LNCAP (cell line): ENCODE results near the gene TAF11L11.
"Not testable (repeated sequence)": the region's sequence is repeated elsewhere in the genome, so short reads cannot be mapped to it uniquely, and the experiment has no call there.

ENCODE experiments used
- TF ChIP-seq, protein P1 (sequence below): fragments of 450-650 bp; IDR thresholded peaks from 2 replicates; pipeline ENCODE4 v1.5.1; 2017; ENCODE audit warnings: mild to moderate bottlenecking

The TAF11L11 gene

GRCh38 chr5:17603880-17604279 is at the start of gene TAF11L11:
TSS of gene TAF11L11 (plus strand) at chr5:17604183.
- TF ChIP-seq, protein P1, sequence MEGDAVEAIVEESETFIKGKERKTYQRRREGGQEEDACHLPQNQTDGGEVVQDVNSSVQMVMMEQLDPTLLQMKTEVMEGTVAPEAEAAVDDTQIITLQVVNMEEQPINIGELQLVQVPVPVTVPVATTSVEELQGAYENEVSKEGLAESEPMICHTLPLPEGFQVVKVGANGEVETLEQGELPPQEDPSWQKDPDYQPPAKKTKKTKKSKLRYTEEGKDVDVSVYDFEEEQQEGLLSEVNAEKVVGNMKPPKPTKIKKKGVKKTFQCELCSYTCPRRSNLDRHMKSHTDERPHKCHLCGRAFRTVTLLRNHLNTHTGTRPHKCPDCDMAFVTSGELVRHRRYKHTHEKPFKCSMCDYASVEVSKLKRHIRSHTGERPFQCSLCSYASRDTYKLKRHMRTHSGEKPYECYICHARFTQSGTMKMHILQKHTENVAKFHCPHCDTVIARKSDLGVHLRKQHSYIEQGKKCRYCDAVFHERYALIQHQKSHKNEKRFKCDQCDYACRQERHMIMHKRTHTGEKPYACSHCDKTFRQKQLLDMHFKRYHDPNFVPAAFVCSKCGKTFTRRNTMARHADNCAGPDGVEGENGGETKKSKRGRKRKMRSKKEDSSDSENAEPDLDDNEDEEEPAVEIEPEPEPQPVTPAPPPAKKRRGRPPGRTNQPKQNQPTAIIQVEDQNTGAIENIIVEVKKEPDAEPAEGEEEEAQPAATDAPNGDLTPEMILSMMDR = not testable (repeated sequence)

DNA sequence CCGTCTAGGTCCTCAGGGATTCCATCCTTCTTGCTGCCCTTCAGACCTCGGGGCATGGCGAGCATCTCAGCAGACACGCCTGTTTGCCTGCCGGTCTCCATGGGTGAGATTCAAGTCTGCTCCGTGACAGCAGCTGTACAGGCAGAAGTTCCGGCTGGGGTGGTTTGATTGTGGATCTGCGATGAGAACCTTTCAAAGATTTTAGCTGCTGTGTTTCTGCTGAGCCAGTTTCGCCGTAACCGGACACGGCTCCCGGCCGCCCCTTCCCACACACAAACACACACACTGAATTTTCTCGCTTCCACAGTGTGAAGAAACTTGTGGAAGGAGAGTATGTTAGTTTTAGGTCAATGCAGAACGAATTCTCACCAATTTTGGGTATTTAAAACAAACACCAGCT is 18.3 kb upstream of the TAF11L11 start, which contains the start of gene TAF11L7:
TSS of gene TAF11L7 (minus strand) at position 101 of the 400 bp plus-strand sequence.
- TF ChIP-seq, protein P1 = not testable (repeated sequence)

- TF ChIP-seq, protein P1 = not testable (repeated sequence)
Measured at GRCh38 chr5:17590860-17591259, 13.1 kb upstream of the TAF11L11 start, which contains the start of gene TAF11L8. TSS of gene TAF11L8 (minus strand) at chr5:17590960.

DNA sequence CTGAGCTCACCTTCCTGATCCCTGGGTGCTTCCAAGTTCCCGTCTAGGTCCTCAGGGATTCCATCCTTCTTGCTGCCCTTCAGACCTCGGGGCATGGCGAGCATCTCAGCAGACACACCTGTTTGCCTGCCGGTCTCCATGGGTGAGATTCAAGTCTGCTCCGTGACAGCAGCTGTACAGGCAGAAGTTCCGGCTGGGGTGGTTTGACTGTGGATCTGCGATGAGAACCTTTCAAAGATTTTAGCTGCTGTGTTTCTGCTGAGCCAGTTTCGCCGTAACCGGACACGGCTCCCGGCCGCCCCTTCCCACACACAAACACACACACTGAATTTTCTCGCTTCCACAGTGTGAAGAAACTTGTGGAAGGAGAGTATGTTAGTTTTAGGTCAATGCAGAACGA is 9.7 kb upstream of the TAF11L11 start, which contains the start of gene TAF11L9:
TSS of gene TAF11L9 (minus strand) at position 140 of the 400 bp plus-strand sequence.
- TF ChIP-seq, protein P1 = not testable (repeated sequence)

GRCh38 chr5:17597728-17598127 is 6.3 kb upstream of the TAF11L11 start, which contains the start of gene TAF11L10:
TSS of gene TAF11L10 (minus strand) at chr5:17597828.
- TF ChIP-seq, protein P1 = not testable (repeated sequence)

DNA sequence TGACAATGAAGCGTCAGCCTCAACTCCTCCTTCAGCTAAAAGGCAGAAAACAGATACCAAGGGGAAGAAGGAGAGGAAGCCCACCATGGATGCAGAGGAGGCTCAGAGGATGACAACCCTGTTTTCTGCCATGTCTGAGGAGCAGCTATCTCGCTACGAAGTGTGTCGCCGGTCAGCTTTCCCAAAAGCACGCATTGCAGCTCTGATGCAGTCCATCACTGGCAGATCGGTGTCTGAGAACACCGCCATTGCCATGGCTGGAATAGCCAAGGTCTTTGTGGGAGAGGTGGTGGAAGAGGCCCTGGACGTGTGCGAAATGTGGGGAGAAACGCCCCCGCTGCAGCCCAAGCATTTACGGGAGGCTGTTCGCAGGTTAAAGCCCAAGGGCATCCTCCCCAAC is 968 bp downstream of the TAF11L11 start:
- TF ChIP-seq, protein P1 = no peak

- TF ChIP-seq, protein P1 = not testable (repeated sequence)
Measured at GRCh38 chr5:17610092-17610491, 6.1 kb downstream of the TAF11L11 start, which contains the start of gene TAF11L12. TSS of gene TAF11L12 (plus strand) at chr5:17610392.
